GM19025 (cell line): Measurements from ENCODE around the gene ZNF692.
A peak's percentile ranks its signal among the peaks of the same experiment; 100 is the strongest.
"Not testable (repeated sequence)": the region's sequence is repeated elsewhere in the genome, so short reads cannot be mapped to it uniquely, and the experiment has no call there.

ENCODE experiments used
- ATAC-seq: cut with Tn5 transposase; IDR thresholded peaks from one replicate; pipeline ENCODE4 v1.9.1; 2021; ENCODE audit warnings: mild to moderate bottlenecking, low read depth, moderate library complexity; ENCODE audit not compliant: unreplicated experiment

ZNF692 gene

DNA sequence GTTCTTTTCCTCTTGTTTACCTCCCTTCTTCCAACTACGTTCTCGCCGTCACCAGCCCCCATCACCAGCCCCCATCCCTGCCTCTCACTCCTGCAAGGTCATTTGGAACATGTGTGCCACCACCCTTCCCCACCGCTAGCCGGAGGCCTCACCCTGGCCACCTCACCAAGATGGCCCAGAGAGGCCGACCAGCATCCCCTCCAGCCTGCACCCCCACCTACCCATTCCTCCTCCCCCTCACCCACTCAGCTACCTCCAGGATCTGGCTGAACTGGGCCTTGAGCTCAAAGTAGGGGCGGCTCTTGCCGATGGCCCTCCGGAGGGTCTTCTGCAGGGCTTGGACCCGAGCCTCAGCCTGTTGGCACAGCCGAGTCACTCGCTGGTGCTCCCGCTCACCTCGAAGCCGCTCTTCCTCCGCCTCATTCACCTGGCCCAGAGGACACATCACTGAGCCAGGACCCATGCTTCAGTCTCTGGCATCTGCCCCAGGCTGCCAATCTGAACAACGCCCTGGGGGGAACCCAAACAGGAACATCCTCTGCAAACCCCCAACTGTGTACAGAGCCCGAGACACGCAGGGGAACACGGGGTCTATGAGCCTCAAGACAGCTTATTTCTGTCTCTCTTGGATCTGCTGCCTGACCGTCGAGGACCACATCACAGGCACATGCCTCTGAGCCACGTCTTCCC lies 46.0 kb downstream of the ZNF692 start:
- no peak for ATAC-seq

DNA sequence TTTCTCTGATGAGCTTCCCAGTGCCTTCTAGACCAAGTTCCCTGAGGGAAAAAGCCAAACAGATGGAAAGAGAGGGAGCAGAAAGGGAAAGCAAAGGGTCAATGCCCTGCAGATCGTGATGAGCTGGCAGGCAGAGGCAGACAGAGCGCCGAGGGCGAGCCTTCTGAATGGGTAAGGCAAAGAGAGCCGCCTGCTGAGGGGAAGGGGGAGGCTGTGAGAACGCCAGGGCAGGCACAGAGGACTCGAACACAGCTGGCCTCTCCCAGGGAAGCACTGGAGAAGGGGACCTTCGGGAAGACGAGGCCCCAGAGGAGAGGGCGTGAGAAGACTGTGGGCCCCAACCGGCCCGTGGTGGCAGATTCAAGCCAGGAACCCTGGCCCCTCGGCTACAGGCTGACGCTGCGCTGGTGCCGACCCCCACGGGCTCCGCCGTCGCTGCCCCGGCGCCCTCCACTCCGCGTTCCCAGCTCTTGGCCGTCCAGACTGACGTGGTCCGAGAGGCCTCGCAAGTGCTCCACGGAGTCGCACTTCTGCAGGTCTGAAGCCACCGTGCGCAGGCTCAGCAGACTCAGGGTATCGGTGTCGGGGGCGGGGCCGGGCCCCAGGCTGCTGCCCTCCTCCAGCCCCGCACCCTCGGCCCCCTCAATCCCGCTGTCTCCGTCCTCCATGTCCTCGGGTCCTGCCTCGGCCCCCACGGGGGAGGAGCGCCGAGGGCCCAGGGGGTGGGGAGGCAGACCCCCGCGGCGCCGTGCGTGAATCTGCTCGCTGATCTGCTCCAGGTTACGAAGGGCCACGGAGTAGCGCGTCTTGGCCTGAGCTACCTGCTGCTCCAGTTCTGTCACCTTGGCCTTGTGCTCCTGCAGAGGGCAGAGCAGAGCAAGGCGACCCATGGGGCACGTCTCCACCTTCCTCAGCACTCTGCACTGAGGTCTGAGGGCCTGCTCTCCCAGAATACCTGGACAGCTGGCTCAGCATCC lies 47.1 kb downstream of the ZNF692 start:
- ATAC-seq: no peak

DNA sequence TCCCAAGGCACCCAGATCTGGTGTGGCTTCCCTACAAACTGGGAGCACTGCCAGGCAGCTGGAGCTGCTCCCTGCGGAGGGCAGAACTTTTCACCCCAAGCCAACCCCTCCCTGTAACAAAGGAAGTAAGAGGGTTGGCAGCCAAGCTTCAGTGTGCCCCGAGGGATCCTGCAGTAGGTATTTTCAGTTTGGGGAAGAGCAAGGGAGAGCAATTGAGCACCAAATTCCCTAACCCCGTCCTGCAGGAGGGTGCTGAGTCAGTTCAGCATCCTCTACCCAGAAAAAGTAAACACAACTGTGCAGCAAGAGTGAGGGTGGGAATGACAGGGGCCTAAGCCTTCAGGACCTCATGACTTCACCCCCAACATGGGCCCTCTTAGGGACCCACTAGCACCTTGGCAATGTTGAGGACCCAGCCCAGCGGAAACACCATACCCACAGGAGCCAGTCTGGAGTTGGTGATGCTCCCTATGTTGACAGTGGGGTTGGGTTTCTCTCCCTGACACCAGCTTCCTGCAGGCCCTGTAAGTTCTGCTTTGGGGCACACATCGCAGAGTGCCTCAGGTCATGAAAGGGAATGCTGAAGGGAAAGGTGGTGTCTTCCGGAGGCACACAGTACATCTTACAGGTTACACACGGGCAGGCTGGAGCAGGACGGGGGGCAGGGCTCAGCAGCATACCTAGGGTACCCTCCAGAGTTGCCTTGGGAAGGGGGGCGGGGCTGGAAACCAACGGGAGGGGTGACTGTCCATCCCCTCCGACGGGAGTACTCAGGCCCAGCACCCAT lies 48.0 kb downstream of the ZNF692 start:
- ATAC-seq: no peak

- no peak for ATAC-seq
Observed at GRCh38 chr1:248810000-248810726, 48.7 kb downstream of the ZNF692 start.

GRCh38 chr1:248808876-248809275 lies 50.0 kb downstream of the ZNF692 start:
- ATAC-seq: no peak

DNA sequence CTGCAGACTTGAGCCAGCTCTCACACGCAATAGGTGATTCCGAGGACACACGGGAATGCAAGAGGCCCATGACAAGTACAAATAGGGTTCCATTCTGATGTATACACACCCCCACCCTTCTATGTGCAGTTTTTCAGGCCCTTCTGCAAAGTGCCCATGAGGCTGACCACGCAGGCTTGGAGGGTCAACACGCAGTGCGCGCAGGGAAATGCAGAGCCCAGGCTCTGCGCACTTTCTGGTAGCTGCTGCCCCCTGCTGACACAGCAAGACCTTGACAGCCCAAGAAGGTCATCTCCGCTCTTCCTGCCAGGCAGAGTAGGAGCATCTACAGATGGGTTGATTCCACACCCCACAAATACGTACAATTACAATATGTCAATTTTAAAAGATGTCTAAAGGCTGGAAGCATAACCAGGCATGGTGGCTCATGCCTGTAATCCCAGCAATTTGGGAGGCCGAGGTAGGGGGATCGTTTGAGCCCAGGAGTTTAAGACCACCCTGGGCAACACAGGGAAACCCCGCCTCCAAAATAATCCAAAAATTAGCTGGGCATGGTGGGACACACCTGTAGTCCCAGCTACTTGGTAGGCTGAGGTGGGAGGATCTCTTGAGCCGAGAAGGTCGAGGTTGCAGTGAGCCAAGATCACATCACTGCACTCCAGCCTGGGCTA lies 51.7 kb downstream of the ZNF692 start:
- peak; percentile 44 for ATAC-seq

GRCh38 chr1:248805876-248806275 lies 53.0 kb downstream of the ZNF692 start:
- no peak for ATAC-seq

- ATAC-seq: peak; percentile 76
Observed at GRCh38 chr1:248804771-248805681, 53.9 kb downstream of the ZNF692 start.

DNA sequence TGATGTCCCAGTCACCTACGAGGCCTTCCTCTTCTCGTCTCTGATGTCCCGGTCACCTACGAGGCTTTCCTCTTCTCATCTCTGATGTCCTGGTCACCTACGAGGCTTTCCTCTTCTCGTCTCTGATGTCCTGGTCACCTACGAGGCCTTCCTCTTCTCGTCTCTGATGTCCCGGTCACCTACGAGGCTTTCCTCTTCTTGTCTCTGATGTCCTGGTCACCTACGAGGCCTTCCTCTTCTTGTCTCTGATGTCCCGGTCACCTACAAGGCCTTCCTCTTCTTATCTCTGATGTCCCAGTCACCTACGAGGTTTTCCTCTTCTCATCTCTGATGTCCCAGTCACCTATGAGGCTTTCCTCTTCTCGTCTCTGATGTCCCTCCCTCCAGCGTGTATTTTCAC lies 55.4 kb downstream of the ZNF692 start:
- ATAC-seq: not testable (repeated sequence)

- no peak for ATAC-seq
Observed at GRCh38 chr1:248802454-248802853, 56.4 kb downstream of the ZNF692 start.

- no peak for ATAC-seq
Observed at GRCh38 chr1:248800459-248800858, 58.4 kb downstream of the ZNF692 start.
